Inflammatory macrophage treated with lipopolysaccharide for 1 hour (primary cell): ENCODE measurements around the gene ITGB8.

ENCODE experiments used
- DNase-seq, 2 donors: peaks; one replicate each; pipeline ENCODE4 v3.0.0-alpha.2; 2020 to 2022

Gene ITGB8

GRCh38 chr7:20343941-20344340, 13.2 kb downstream of the ITGB8 start:
- DNase-seq: no peak

- no peak for DNase-seq
Observed at GRCh38 chr7:20344396-20344795, 13.7 kb downstream of the ITGB8 start.

DNA sequence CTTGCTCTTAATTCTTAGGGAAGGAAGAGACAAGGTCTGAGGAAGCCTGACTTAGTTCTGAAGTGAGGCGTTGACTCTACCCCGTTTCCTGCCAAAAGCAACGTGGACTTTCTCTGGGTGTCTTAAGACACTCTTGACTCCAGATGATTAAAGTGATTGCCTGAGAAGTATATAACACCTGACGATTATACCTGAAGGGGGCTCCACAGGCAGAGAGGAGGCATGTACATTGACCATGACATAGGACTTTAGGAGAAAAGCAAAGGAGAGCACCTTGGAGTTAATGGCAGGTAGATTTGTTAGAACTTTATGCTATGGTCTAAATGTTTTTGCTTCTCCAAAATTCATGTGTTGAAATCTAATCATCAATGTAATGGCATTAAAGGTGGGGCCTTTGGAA, 15.9 kb downstream of the ITGB8 start:
- DNase-seq: no peak

DNA sequence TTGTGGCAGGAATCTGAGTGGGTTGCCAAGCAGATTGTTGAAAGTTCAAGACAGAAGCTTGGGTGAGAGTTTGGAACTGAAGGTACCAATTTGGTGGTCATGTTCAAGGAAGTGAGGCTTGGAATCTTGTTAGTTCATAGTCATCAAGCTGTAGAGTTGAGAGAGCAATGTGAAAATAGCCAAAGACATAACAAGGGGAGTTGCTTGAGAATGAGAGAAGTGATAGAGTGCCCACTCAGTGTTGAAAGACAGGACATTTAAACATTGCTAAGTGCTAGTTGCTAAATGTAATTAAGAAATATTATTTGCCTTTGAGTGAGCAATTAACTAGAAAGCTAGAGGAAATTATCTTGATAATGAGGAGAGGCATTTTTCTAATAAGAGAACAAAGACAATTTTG, 17.0 kb downstream of the ITGB8 start:
- peak; percentile 47 to 59 for DNase-seq

- DNase-seq: no peak
Observed at GRCh38 chr7:20348125-20348807, 17.6 kb downstream of the ITGB8 start.

DNA sequence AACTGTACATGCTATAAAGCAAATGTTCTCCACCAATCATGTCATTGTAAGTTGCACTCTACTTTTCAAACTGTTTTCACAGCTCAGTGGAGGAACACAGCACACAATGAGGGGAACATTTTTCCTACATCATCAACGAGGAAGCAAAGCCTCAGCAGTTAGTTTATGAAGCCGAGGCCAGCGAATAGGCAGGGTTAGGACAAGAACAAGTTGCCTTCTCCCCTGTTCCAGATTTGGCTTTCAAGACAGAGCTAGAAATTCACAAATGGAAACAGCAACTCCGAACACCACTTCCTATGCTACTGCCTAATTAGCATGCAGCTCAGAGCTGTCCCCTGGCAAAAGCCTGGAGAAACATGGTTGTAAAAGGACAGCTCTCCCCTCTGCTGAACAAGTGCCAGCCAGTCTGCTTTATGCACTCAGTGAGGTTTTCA, 19.8 kb downstream of the ITGB8 start:
- no peak for DNase-seq

DNA sequence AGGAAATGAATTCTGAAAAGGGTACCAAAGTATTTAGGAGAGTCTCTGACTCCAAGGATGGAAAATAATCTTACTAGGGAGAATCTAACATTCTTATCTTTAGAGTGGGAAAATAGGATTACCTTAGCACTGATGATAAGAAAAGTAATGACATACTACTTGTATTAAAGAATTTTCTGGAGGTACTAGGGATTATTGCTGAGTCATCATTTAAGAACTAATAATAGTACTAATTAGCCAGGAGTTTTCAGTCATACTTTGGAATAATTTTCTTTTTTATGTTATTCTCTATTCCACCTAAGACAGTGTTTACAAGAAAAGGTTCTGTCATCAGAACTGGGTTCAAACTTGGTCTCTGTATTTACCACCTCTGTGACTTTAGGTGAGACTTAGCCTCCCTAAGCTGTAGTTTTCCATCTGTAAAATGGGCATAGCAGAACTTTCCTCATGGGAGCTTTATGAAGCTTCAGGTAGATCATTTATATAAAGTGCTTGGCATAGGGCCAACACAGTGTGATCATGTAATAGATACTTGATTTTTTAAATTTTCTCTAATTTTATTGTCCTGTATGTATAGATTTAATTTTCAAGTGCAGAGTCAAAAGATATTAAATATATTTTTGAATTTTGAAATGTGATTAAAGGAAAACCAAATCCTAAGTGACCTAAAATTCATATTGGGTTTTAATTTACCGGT, 20.4 kb downstream of the ITGB8 start:
- no peak for DNase-seq

GRCh38 chr7:20351901-20352300, 21.2 kb downstream of the ITGB8 start:
- no peak for DNase-seq

GRCh38 chr7:20352573-20353306, 22.0 kb downstream of the ITGB8 start:
- DNase-seq: peak; percentile 84 to 93

DNA sequence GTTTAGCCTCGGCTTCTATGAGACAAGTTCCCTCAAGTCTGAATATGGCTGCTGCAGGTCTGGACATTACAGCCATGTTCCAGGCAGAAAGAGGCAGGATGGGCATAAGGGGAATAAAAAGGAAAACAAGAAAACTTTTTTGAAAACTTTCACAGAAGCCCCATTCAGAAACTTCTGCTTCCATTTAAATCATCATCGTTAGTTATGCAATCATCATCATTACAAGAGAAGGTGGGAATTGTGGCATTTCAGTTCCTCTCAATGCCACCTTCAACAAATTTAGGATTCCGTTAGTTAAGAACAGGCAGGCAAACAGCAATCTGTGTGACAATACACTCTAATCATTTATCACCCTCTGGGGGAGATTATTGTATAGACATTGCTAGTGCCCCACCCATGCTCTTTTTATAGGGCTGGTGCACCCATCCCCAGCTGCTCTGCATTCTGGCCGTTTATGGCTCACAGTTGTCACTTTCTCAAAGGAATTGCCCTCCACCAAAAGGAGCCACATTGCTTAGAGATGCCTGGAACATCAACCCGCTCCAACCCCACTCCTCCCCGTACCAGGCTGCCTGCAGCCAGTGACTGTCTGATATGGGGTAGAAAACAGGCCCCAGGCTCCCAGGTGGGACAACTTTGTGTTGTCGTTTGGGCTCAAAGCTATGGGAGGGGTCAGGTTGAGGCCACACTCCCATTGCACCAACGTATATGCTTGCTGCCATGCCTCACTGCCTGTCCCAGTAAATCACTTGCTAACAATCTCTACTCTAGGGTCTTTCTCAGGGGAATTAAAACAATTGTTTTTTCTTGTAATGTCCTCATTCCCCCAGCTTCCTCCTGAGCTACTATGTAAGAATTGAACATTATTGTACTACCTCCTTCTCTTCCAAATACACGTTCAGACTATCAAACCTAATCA, 24.2 kb downstream of the ITGB8 start:
- peak in 1 of 2 donors; percentile 45 for DNase-seq

DNA sequence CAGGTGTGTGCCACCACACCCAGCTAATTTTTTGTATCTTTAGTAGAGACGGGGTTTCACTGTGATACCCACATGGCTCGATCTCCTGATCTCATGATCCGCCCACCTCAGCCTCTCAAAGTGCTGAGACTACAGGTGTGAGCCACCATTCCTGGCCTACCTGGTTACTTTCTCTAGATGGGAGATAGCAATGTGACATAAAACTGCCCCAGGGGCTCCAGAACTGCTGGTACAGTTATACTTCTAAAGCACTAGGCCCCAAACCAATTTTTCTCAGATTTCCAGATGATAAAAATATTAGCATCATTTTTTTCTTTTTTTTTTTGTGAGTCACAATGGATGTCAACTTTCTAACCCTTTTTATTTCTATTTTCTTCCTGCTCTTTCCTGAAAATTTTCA, 27.4 kb downstream of the ITGB8 start:
- no peak for DNase-seq

- no peak for DNase-seq
Observed at GRCh38 chr7:20358762-20359282, 28.1 kb downstream of the ITGB8 start.

GRCh38 chr7:20359341-20359963, 28.8 kb downstream of the ITGB8 start:
- DNase-seq: no peak

GRCh38 chr7:20362574-20363253, 32.0 kb downstream of the ITGB8 start:
- no peak for DNase-seq

GRCh38 chr7:20364571-20365196, 34.0 kb downstream of the ITGB8 start:
- no peak for DNase-seq

DNA sequence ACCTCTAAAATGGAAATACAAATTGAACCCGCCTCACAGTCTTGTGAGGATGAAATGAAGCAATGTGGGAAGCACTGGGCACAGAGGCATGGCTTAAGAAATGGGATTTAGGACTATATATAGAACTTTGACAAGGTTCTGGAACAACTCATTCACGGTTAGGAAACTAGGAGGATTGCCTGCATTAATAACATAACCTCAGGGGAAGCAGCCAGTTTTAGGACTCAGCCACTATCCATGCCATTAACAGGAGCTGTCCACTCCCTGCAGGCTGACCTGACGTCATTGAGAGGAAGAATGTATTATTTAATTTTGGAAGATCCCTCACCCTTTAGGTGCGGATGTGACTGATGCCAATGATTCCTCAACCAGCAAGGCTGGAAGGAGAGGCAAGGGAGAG, 34.8 kb downstream of the ITGB8 start:
- DNase-seq: peak in 1 of 2 donors; percentile 17

DNA sequence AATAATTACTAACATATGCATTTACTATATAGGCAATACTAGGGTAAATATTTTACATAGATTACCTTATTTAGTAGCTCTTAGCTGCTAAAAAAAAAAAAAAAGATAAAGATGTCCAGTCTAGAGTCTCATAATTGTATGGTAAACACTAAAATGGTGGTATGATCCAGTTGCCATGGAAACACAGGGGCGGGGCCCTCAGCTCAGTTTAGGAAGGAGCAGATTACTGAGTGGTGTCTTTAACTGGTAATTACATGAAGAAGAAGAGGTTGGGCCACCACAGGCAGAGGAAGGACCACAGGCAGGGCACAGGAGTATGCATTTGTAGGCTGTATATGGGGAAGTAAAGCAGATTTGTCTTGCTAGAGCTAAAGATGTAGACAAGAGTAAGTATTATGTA, 43.7 kb downstream of the ITGB8 start:
- no peak for DNase-seq

DNA sequence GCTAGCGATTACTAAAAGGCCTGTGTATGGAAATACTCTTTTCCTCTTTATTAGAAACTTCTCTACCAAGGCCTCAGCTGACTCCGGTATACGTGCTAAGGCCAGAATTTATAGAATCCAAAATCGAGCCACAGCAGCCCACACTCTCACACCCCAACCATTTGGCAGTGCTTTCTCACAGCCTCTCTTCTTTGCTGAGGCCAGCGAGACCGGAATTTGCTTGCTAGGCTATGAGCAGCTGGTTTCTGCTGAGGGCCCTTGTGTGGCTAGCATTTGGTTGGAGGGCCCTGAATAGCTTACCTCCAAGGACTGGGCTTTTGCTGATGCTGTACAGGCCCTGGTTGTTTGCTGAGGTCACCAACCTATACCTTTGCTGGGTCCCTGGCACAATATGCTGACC, 46.1 kb downstream of the ITGB8 start:
- DNase-seq: no peak

- DNase-seq: no peak
Observed at GRCh38 chr7:20381406-20382034, 50.8 kb downstream of the ITGB8 start.

- no peak for DNase-seq
Observed at GRCh38 chr7:20383351-20383750, 52.7 kb downstream of the ITGB8 start.
